Dedifferentiated amniotic fluid mesenchymal stem cell (primary cell): ENCODE data around the gene NIPBL.
"Not testable (repeated sequence)": the region's sequence is repeated elsewhere in the genome, so short reads cannot be mapped to it uniquely, and the experiment has no call there.

ENCODE experiments used
- DNase-seq: peaks from one replicate; pipeline ENCODE4 v3.0.0-alpha.2; 2016; ENCODE audit errors: extremely low spot score

NIPBL gene

GRCh38 chr5:36877667-36878391 is 1.3 kb downstream of the NIPBL start:
- no peak for DNase-seq

DNA sequence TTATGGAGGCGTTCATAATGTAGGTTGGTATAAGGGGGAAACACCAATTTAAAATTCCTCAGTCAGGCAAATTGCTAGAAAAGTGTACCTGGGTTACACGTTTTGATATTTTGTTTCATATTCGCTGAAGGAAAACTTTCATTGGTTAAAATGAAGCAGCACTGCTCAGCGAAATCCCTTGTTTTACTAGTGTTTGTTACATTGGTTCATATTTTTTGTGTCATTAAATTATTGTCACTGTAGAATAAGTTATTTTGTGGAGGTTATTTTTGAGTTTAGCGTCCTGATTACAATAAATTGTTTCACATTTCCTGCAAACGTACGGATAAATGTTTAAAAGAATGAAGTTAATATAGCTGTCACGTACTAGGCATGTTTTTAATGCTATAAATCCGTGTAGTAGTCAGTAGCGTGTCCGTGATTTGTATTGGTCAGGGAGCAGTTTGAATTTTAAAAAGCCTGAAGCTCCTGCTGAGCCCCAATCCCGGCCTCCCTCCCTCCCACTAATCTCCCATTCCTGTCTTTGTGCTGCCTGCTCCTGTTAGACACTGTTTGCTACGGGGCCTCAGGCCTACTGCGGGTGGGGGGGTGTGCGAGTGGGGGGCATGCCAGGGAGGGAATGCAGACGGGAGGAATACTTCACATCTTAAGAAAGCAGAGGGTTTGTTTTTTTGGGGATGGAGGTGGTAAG is 2.0 kb downstream of the NIPBL start:
- peak; percentile 39 for DNase-seq

DNA sequence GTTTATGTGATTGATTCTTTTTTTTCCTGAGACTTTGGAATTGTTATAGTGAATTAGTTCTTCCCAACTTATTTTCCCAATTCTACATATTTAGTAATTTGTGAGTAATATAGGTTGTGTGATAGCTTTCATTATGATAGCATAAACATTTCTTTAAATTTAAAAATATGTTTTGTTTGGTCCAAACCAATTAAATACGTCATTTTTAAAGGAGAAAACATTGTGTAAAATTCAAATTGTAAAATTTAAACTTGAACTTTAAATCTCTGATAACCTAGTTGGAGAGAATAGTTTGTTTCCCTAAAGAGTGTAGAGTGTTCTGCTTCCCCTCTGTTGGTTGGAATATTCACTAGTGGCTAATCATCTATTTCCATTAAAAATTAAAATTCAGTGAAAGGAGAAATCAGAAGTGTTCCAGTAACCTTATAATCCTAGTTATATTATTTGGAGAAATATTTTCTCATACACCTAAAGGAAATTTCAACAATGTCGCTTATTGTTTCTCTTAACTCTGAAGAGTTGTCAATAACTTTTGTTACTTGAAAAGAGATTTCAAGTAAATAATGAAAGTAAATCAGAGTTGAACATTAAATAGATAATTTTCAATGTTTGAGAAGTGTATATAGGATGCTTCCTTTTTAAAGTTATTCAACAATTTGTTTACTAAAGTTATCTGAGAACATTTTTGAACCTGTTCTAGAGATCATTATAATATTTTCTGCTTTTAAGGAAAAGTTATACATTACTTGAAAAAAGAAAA is 2.9 kb downstream of the NIPBL start:
- no peak for DNase-seq

DNA sequence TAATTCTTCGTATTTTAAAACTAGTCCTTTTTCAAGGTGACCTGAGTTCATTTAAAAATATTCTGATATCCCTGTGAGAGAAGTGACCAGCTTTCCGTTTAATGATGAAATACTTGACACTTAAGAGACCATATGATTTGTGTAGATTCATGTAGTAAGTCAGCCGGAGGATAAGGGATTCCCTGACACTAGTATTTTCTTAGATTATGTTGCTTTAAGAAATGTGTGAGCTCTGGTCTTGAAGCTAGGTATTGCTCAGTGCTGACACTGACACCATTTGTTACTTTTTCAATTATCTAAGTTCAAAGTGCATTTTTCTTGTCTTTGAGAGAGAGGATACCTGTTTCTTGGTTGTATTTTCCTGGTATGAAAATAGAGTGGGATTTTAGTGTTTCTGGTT is 4.2 kb downstream of the NIPBL start:
- no peak for DNase-seq

- DNase-seq, result no peak
Observed at GRCh38 chr5:36881304-36881703, 4.7 kb downstream of the NIPBL start.

- DNase-seq, result no peak
Observed at GRCh38 chr5:36881807-36882206, 5.2 kb downstream of the NIPBL start.

DNA sequence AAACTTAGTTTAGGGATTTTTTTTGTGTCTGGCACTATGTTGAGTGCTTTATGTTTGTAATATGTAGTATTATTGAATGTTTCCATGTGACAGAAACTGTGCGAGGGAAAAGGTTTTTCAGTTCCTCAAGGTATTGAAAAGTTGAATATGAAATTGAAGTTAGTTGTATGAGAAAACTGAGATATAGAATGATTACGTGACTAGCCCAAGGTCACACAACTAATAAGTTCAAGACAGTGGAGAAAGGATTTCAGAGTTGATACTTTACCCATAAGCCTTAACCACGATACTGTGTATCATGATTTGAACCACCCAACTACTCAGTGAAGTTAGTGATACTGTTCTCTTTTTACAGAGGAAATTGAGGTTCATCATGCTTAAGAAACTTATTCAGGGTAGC is 5.7 kb downstream of the NIPBL start:
- no peak for DNase-seq

- DNase-seq, result no peak
Observed at GRCh38 chr5:36883894-36884462, 7.4 kb downstream of the NIPBL start.

- no peak for DNase-seq
Observed at GRCh38 chr5:36885149-36885548, 8.6 kb downstream of the NIPBL start.

DNA sequence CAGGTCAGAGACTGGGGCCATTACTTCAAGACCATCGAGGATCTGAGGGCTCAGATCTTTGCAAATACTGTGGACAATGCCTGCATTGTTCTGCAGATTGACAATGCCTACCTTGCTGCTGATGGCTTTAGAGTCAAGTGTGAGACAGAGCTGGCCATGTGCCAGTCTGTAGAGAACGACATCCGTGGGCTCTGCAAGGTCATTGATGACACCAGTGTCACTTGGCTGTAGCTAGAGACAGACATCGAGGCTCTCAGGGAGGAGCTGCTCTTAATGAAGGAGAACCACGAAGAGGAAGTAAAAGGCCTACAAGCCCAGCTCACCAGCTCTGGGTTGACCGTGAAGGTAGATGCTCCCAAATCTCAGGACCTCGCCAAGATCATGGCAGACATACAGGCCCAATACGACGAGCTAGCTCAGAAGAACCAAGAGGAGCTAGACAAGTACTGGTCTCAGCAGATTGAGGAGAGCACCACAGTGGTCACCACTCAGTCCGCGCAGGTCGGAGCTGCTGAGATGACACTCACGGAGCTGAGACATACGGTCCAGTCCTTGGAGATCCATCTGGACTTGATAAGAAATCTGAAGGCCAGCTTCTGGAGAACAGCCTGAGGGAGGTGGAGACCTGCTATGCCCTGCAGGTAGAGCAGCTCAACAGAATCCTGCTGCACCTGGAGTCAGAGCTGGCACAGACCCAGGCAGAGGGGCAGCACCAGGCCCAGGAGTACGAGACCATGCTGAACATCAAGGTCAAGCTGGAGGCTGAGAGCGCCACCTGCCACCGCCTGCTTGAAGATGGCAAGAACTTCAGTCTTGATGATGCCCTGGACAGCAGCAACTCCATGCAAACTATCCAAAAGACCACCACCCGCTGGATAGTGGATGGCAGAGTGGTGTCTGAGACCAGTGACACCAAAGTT is 9.3 kb downstream of the NIPBL start:
- no peak for DNase-seq

DNA sequence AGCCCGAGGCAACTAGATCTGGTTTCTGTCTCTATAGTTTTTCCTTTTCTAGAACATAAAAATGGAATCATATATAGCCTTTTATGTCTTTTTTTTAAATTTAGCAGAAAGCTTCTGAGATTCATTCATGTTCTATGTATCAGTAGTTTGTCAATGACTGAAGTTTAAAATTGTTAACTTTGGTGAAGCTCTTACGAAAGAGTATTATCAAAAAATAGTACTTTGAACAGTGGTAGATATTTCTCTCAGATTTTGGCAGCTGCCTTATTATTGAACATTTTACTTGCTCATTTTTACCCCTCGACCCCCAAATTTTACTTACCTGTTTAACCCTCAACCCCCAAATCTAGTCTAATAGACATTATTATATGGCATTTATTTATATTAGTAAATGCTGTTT is 10.2 kb downstream of the NIPBL start:
- DNase-seq, result no peak

DNA sequence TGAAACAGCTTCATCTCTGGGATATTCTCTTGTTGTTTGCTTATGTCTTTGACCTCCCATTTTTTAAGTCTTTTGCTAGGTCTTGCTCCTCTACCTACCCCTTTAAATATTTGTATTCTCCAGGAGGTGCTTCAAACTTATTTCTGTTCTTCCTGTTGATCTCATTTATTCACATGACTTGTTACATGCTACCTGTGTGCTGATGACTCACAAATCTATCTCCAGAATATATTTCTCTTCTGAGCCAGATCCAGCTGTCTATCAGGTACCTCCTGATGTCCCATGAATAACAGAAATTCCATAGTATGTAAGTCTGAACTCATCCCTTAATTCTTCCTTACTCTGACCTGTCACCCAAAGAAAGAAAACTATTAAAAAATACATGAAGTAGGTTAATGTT is 11.0 kb downstream of the NIPBL start:
- DNase-seq, result no peak

- no peak for DNase-seq
Observed at GRCh38 chr5:36888303-36888702, 11.7 kb downstream of the NIPBL start.

DNA sequence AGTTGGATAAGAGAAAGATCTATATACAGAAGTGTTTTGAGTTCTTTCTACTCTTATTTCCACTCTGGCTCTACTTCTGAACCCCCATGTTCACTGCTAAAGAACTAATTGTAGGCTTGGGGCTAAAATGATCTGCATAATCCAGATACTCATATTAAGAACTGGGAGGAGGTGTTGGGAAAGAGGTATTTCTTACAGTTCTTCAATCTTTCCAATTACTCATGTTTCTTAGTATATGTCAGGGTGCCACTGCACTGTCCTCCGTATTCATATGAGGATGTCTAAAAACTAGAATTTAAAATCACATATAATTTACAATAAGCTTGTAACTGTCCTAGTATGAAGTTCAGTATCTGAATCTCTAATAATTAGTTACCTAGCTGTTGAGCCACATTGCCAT is 12.7 kb downstream of the NIPBL start:
- DNase-seq, result no peak

DNA sequence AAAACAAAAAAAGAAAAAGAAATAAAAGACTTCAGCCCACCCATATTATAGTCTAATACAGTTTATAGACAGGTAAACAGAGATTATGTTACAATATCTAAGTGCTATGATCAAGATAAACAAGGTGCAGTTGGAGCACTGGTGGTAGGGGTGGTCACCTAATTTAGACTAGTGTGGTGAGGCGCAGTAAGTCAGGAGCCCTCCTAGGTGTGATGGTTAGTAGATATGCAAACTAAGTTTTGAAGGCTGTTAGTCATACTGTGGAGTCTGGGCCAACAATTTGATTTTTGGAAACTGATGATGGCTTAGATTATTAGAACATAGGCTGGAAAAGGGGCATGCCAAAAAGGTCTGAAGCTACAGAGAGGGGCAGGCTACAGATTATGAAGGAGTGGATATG is 14.7 kb downstream of the NIPBL start:
- DNase-seq, result no peak

- DNase-seq, result not testable (repeated sequence)
Observed at GRCh38 chr5:36892085-36892830, 15.7 kb downstream of the NIPBL start.

DNA sequence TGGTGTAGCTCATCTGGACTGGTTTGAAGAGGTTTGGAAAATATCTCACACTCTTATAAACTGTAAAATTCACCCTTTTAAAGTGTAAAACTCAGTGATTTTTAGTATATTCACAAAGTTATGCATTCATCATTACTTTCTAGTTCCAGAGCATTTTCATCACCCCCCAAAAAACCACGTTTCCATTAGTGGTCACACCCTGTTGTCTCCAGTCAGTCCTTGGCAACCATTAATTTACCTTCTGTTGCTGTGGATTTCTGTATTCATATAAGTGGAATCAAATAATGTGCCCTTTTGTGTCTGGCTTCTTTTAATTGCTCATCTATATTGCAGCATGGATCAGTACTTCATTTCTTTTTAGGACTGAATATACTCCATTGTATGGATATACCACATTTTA is 18.4 kb downstream of the NIPBL start:
- DNase-seq, result no peak

GRCh38 chr5:36896476-36896875 is 19.9 kb downstream of the NIPBL start:
- DNase-seq, result no peak

GRCh38 chr5:36897616-36898015 is 21.0 kb downstream of the NIPBL start:
- no peak for DNase-seq

DNA sequence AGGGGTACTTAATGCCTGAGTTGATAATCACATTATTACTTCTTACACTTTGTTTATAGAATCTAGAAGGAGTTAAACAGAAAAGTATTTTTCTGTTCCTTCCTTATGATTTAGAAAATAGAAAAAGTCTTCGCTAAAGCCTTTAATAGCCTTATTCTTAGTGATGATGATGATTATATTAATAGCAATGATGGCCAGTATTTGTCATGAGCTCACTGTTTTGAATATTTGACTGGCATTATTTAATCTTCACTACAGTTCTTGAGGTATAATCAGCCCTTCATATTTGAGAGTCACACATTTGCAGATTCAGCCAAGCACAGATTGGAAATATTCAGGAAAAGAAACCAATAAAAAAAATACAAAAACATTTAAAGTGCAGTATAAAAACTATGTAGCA is 23.3 kb downstream of the NIPBL start:
- DNase-seq, result no peak

- no peak for DNase-seq
Observed at GRCh38 chr5:36900283-36900682, 23.7 kb downstream of the NIPBL start.
